Ovary (tissue), 3 donors: ENCODE data around the gene RAMACL.

Source experiments
- CTCF ChIP-seq, 3 donors: fragments of 450-650 bp in 2 of 3; fragments of 200-600 bp in 1 of 3; IDR thresholded peaks; one replicate each; pipeline versions ENCODE4 v1.5.1 to v1.8.0; 2016 to 2022; ENCODE audit warnings: antibody characterized with exemption in 3 of 3, mild to moderate bottlenecking in 1 of 3
- POLR2A ChIP-seq: fragments of 450-650 bp; IDR thresholded peaks from one replicate; pipeline ENCODE4 v1.6.1; 2017; ENCODE audit warnings: antibody characterized with exemption, mild to moderate bottlenecking, moderate library complexity
- donor health status: DM: no; HTN: no; CAD: no.

GRCh38 chr6:166617359-166617758, 30.9 kb upstream of the RAMACL start:
- no peak for TF ChIP-seq CTCF (IDR thresholded peaks at IDR 0.05)
- TF ChIP-seq POLR2A = no peak
